Adrenal gland (tissue), 5 donors: ENCODE measurements around the gene NUTF2.

ENCODE experiments used
- POLR2A ChIP-seq, 2 donors: fragments of 450-650 bp; IDR thresholded peaks; one replicate each; pipeline ENCODE4 v1.6.1; 2017; ENCODE audit warnings: antibody characterized with exemption in 2 of 2, mild to moderate bottlenecking in 2 of 2, moderate library complexity in 1 of 2
- TF ChIP-seq, protein P1 (sequence below), 6 experiments: fragments of 450-650 bp in 4 of 6; fragments of 200-600 bp in 2 of 6; sonication (generic) in 1 of 6; IDR thresholded peaks; 1 replicate in 5 of 6; 2 replicates in 1 of 6; pipeline versions ENCODE4 v1.5.1 to v1.8.0; 2016 to 2021; ENCODE audit warnings: antibody characterized with exemption in 6 of 6, mild to moderate bottlenecking in 2 of 6, moderate library complexity in 1 of 6
- donor health status: DM: no; HTN: no; CAD: no.

DNA sequence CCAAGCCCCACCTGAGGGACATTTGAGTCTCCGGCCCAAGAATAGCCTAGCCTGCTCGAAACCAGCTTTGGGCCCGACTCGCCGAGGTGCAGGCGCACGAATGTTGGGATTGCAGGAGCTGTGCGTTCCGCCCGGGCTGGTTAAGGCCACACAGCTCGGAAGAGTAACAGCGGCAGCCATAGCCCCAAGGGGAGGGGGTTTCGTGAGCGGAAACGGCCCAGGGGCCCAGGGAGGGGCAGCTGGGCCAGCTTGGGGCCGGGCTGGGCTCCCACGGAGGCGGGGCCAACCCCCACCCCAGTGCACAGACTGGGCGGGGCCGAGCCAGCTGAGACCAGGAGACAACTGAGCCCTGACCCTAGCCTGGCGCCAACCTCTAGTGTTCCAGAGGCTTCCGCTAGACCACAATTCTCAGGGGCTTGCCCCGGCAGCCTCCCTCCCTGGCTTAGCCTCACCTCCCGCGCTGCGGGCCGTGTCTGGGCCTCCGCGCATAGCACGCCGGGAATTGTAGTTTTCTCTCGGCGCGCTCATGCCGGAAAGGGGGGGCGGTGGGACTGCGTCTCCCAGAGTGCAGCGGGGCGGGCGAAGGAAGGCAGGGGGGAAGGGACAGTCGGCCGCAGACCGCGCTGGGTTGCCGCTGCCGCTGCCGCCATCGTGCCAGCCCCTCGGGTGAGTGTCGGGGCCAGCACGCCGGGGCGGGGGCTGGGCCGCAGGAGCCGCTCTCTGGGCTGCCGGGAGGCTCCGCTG is at the start of gene NUTF2:
- peak in 1 of 2 donors; percentile 62 for TF ChIP-seq POLR2A (IDR thresholded peaks at IDR 0.05)
- TF ChIP-seq, protein P1, sequence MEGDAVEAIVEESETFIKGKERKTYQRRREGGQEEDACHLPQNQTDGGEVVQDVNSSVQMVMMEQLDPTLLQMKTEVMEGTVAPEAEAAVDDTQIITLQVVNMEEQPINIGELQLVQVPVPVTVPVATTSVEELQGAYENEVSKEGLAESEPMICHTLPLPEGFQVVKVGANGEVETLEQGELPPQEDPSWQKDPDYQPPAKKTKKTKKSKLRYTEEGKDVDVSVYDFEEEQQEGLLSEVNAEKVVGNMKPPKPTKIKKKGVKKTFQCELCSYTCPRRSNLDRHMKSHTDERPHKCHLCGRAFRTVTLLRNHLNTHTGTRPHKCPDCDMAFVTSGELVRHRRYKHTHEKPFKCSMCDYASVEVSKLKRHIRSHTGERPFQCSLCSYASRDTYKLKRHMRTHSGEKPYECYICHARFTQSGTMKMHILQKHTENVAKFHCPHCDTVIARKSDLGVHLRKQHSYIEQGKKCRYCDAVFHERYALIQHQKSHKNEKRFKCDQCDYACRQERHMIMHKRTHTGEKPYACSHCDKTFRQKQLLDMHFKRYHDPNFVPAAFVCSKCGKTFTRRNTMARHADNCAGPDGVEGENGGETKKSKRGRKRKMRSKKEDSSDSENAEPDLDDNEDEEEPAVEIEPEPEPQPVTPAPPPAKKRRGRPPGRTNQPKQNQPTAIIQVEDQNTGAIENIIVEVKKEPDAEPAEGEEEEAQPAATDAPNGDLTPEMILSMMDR (IDR thresholded peaks at IDR 0.05): no peak
